Stimulated activated naive CD8-positive, alpha-beta T cell treated with anti-CD3 and anti-CD28 coated beads, Interleukin-15, Interleukin-2, amounts not matched to agents 100 ng/mL and 50 ng/mL, for 24 hours (primary cell): ENCODE data around the gene RNU5D-1.
A peak's percentile ranks its signal among the peaks of the same experiment; 100 is the strongest.
"Not testable (repeated sequence)": the region's sequence is repeated elsewhere in the genome, so short reads cannot be mapped to it uniquely, and the experiment has no call there.

Experiments
- H3K27ac Mint-ChIP-seq: one replicate; pipeline ENCODE4 v1.8.0; 2021; ENCODE audit warnings: mild to moderate bottlenecking, mixed read lengths
- H3K27me3 Mint-ChIP-seq: one replicate; pipeline ENCODE4 v1.8.0; 2021; ENCODE audit warnings: mixed read lengths
- H3K36me3 Mint-ChIP-seq: one replicate; pipeline ENCODE4 v1.8.0; 2021; ENCODE audit warnings: low read depth, mixed read lengths
- H3K4me1 Mint-ChIP-seq: one replicate; pipeline ENCODE4 v1.8.0; 2021; ENCODE audit warnings: low read depth, mixed read lengths
- H3K4me3 Mint-ChIP-seq: one replicate; pipeline ENCODE4 v1.8.0; 2021; ENCODE audit warnings: mild to moderate bottlenecking, mixed read lengths
- H3K9me3 Mint-ChIP-seq: one replicate; pipeline ENCODE4 v1.8.0; 2021; ENCODE audit warnings: mixed read lengths

Gene RNU5D-1

GRCh38 chr1:44730741-44731512 lies at the start of gene RNU5D-1:
Gene RNU5D-1 (minus strand): TSS chr1:44731170.
- Mint-ChIP-seq H3K9me3 (no peaks in the 10 kb centered on the region), H3K4me3 (peak within 1 kb of the TSS; percentile 58), H3K4me1 (peaks cover 45% of the 10 kb centered on the region), H3K36me3 (no peaks in the 10 kb centered on the region), H3K27ac (peak within 1 kb of the TSS; percentile 100), H3K27me3 (no peaks in the 10 kb centered on the region)

GRCh38 chr1:44780583-44781121 lies 49.7 kb upstream of the RNU5D-1 start:
- Mint-ChIP-seq H3K27me3 (no peaks in the 10 kb centered on the region), H3K36me3 (peaks cover 65% of the 10 kb centered on the region), H3K9me3 (no peaks in the 10 kb centered on the region), H3K4me3 (peak overlapping the region; percentile 21), H3K4me1 (peaks cover 65% of the 10 kb centered on the region), H3K27ac (peak overlapping the region; percentile 6)

DNA sequence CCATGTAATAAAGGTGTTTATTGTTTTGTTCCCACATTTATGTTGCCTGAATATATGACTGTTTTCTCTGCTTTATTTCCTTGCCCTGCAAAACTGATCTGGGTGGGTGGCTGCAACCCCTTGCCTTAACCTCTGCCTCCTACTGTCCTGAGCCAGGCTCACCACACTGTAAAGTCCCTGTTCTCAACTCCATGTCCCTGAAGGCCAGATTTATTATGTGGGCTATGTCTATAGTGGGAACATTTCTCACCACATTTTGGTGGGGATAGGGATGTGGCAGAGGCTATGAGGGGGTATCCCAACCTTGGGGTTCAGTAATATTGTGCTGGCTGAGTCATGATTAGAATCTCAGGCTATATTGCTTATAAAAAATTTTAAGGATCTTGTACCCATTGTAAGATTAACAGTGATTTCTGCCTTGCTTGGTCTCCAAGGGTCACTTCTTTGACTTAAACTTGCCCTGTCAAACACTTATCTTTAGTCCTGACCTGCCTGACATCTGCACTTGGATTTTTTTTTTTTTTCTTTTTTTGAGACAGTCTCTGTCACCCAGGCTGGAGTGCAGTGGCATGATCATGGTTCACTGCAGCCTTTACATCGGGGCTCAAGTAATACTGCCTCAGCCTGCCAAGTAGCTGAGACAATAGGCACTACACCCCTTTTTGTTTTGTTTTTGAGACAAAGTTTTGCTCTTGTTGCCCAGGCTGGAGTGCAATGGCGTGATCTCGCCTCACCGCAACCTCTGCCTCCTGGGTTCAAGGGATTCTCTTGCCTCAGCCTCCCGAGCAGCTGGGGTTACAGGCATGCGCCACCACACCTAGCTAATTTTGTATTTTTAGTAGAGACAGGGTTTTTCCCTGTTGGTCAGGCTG lies 48.0 kb upstream of the RNU5D-1 start:
- Mint-ChIP-seq H3K9me3 (no peaks in the 10 kb centered on the region), H3K36me3 (peaks cover 73% of the 10 kb centered on the region), H3K27me3 (no peaks in the 10 kb centered on the region), H3K4me3 (peak overlapping the region; percentile 97), H3K27ac (peak overlapping the region; percentile 89), H3K4me1 (peaks cover 62% of the 10 kb centered on the region)

- Mint-ChIP-seq H3K36me3 (peaks cover 75% of the 10 kb centered on the region), H3K4me3 (peak overlapping the region; percentile 97), H3K9me3 (no peaks in the 10 kb centered on the region), H3K27me3 (no peaks in the 10 kb centered on the region), H3K4me1 (peaks cover 56% of the 10 kb centered on the region), H3K27ac (peak overlapping the region; percentile 98)
Measured at GRCh38 chr1:44777969-44778635, 47.1 kb upstream of the RNU5D-1 start.

- peaks cover 55% of the 10 kb centered on the region for H3K4me1 Mint-ChIP-seq
- no peaks in the 10 kb centered on the region for H3K27me3 Mint-ChIP-seq
- H3K4me3 Mint-ChIP-seq = peak overlapping the region; percentile 97
- peaks cover 75% of the 10 kb centered on the region for H3K36me3 Mint-ChIP-seq
- no peaks in the 10 kb centered on the region for H3K9me3 Mint-ChIP-seq
- H3K27ac Mint-ChIP-seq = peak overlapping the region; percentile 98
Measured at GRCh38 chr1:44777547-44777946, 46.6 kb upstream of the RNU5D-1 start.

- no peaks in the 10 kb centered on the region for H3K9me3 Mint-ChIP-seq
- peaks cover 70% of the 10 kb centered on the region for H3K36me3 Mint-ChIP-seq
- H3K27ac Mint-ChIP-seq = peak overlapping the region; percentile 98
- peak overlapping the region; percentile 97 for H3K4me3 Mint-ChIP-seq
- H3K27me3 Mint-ChIP-seq = no peaks in the 10 kb centered on the region
- H3K4me1 Mint-ChIP-seq = peaks cover 55% of the 10 kb centered on the region
Measured at GRCh38 chr1:44776730-44777068, 45.7 kb upstream of the RNU5D-1 start.

- H3K4me1 Mint-ChIP-seq = peaks cover 49% of the 10 kb centered on the region
- no peaks in the 10 kb centered on the region for H3K9me3 Mint-ChIP-seq
- H3K36me3 Mint-ChIP-seq = peaks cover 65% of the 10 kb centered on the region
- H3K27me3 Mint-ChIP-seq = no peaks in the 10 kb centered on the region
- H3K27ac Mint-ChIP-seq = peak overlapping the region; percentile 98
- peak overlapping the region; percentile 97 for H3K4me3 Mint-ChIP-seq
Measured at GRCh38 chr1:44775930-44776729, 45.2 kb upstream of the RNU5D-1 start.

- Mint-ChIP-seq H3K4me3 (peak within 1 kb of the TSS; percentile 97), H3K4me1 (peaks cover 45% of the 10 kb centered on the region), H3K36me3 (peaks cover 56% of the 10 kb centered on the region), H3K27ac (peak within 1 kb of the TSS; percentile 98), H3K9me3 (no peaks in the 10 kb centered on the region), H3K27me3 (no peaks in the 10 kb centered on the region)
Measured at GRCh38 chr1:44775078-44775929, 44.3 kb upstream of the RNU5D-1 start, which contains the start of gene RPS8. Gene RPS8 (plus strand): TSS chr1:44775540. CDS start chr1:44775597, 57 bp downstream.

DNA sequence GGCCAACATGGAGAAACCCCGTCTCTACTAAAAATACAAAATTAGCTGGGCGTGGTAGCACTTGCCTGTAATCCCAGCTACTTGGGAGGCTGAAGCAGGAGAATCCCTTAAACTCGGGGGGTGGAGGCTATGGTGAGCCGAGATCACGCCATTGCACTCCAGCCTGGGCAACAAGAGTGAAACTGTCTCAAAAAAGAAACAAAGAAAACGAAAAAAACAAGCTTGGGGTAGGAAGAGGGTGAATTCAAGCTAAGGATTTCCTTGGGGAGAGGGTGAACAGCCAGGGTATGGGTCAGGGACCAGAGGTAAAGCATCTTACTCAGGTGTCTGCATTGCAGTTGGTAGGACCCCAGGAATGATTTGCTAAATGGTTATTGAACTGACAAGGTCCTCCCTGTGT lies 35.5 kb upstream of the RNU5D-1 start:
- not testable (repeated sequence) for H3K27ac Mint-ChIP-seq, H3K27me3 Mint-ChIP-seq, H3K4me1 Mint-ChIP-seq, H3K9me3 Mint-ChIP-seq, H3K4me3 Mint-ChIP-seq
- peaks cover 39% of the 10 kb centered on the region for H3K36me3 Mint-ChIP-seq

GRCh38 chr1:44760876-44761275 lies 29.9 kb upstream of the RNU5D-1 start:
- Mint-ChIP-seq H3K27me3 (no peaks in the 10 kb centered on the region), H3K9me3 (no peaks in the 10 kb centered on the region), H3K4me3 (no peak overlapping the region), H3K36me3 (peaks cover 62% of the 10 kb centered on the region), H3K27ac (no peak overlapping the region), H3K4me1 (peaks cover 5% of the 10 kb centered on the region)

DNA sequence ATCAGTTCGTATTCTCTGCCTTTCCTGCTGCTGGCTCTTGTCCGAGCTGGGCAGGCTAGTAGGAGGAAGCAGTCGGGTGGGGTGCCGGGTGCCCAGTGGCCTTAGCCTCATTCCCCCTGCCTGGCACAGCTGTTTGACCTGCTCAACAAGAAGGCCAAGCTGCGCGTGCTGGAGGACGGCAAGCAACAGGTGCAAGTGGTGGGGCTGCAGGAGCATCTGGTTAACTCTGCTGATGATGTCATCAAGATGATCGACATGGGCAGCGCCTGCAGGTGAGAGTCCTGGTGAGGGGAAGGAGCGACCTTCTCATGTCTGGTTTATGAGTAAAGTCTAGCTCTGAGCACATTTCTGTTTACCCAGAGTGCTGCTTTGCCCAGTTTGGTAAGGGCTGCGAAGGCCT lies 28.1 kb upstream of the RNU5D-1 start:
- H3K36me3 Mint-ChIP-seq = peaks cover 74% of the 10 kb centered on the region
- no peaks in the 10 kb centered on the region for H3K27me3 Mint-ChIP-seq
- H3K27ac Mint-ChIP-seq = no peak overlapping the region

GRCh38 chr1:44757420-44757819 lies 26.4 kb upstream of the RNU5D-1 start:
- no peaks in the 10 kb centered on the region for H3K9me3 Mint-ChIP-seq
- no peak overlapping the region for H3K4me3 Mint-ChIP-seq
- no peak overlapping the region for H3K27ac Mint-ChIP-seq
- H3K4me1 Mint-ChIP-seq = peaks cover 13% of the 10 kb centered on the region
- peaks cover 75% of the 10 kb centered on the region for H3K36me3 Mint-ChIP-seq
- H3K27me3 Mint-ChIP-seq = no peaks in the 10 kb centered on the region

More for the DNA sequence above, 28.1 kb upstream of the RNU5D-1 start:
- no peaks in the 10 kb centered on the region for H3K9me3 Mint-ChIP-seq
- peaks cover 5% of the 10 kb centered on the region for H3K4me1 Mint-ChIP-seq
- H3K4me3 Mint-ChIP-seq = no peak overlapping the region

- Mint-ChIP-seq H3K9me3 (no peaks in the 10 kb centered on the region), H3K36me3 (peaks cover 57% of the 10 kb centered on the region), H3K27ac (no peak overlapping the region)
Measured at GRCh38 chr1:44747878-44748277, 16.9 kb upstream of the RNU5D-1 start.

More at GRCh38 chr1:44747878-44748277, 16.9 kb upstream of the RNU5D-1 start:
- Mint-ChIP-seq H3K4me1 (peaks cover 7% of the 10 kb centered on the region), H3K4me3 (no peak overlapping the region), H3K27me3 (no peaks in the 10 kb centered on the region)
